Fibroblast of skin of left quadriceps (primary cell): ENCODE results near the gene TEX14.
"Not testable (repeated sequence)": the region's sequence is repeated elsewhere in the genome, so short reads cannot be mapped to it uniquely, and the experiment has no call there.

Experiments used
- DNase-seq, 2 experiments: peaks; one replicate each; pipeline ENCODE4 v3.0.0-alpha.2; 2013; ENCODE audit warnings: low read depth in 2 of 2

Gene TEX14

GRCh38 chr17:58688521-58688920 is 3.3 kb downstream of the TEX14 start:
- no peak for DNase-seq

DNA sequence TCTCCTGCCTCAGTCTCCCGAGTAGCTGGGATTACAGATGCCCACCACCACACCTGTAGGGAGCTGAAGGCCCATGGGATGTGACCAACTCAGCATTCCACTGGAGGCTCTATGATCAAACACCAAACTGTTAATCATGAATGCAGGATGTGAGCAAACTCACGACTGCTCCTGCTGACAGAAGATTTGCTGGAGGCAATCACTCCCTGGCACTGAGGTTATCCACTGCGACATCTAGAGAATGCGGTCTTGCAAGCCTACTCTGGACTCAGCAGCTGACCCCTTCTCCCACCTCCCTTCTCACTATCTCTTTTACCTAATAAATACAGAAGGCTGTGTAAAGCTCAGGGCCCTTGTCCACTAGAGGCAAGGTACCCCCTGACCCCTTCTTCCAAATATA is 4.9 kb downstream of the TEX14 start:
- no peak for DNase-seq

GRCh38 chr17:58684462-58684861 is 7.4 kb downstream of the TEX14 start:
- not testable (repeated sequence) for DNase-seq

- DNase-seq: no peak
These were observed 7.8 kb downstream of the TEX14 start for GRCh38 chr17:58684003-58684402.

- DNase-seq: no peak
These were observed 11.8 kb downstream of the TEX14 start for GRCh38 chr17:58680038-58680369.

DNA sequence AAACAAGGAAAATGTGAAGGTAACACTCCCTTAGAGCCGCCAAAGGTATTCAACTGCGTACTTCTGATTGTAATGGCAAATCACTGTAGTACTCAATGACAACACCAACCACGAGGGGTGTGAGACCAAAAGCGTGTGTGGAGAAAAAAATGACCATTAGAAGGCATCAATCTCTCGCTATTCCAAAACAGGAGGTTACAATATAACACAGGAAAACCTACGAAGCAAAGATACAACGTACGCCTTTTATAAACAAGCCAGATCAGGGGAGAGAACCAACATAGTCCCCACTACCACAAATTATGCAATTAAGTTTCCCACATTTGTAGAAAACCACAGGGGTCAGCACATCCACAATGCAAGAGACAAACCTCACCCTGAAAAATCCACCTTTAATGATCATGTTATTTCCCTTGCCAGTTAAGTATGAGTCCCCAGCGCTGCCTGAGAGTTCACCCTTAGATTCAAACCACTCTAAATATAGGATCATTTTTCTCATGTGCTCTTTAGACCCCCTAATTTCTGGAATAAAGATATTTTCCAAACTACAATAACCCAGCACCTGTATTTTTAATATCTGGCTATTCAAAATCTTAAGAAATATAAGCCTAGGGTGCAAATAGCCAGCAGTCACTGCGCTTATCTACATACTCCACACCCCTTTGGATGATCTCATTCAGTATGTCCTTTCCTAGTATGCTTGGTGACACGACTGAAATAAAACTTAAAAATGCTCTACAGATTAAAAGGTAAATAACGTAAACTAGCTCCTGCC is 12.4 kb downstream of the TEX14 start:
- DNase-seq: no peak

DNA sequence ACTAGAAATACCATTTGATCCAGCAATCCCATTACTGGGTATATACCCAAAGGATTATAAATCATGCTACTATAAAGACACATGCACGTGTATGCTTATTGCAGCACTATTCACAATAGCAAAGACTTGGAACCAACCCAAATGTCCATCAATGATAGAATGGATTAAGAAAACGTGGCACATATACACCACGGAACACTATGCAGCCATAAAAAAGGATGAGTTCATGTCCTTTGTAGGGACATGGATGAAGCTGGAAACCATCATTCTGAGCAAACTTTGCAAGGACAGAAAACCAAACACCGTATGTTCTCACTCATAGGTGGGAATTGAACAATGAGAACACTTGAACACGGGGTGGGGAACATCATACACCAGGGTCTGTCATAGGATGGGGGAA is 13.6 kb downstream of the TEX14 start:
- DNase-seq: not testable (repeated sequence)

DNA sequence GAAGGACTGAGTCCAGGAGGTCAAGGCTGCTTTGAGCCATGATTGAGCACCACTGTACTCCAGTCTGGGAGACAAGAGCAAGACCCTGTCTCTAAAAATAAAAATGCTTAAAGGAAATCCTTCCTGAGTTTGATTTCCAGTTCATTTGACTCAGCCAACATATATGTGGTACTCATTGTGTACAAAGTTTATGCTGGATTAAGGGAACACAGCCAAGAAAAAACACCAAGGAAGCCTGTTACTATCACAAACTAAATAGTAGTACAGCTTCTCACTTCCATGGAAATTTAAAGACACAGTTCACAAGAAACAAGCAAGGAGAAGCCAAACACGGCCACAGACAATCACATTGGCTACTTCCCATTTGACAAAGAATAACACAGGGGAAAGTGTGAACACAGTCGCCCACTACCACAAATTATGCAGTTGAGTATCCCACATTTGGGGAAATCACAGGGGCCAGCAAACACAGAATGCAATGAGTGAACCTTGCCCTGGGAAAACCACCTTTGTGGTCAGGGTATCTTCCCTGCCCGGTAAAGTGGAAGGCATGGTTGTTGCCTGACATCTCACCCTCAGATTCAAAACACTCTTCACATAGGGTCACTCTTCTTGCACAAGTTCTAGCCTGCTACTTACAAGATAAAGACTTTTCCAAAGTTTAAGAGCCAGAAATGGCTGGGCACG is 14.5 kb downstream of the TEX14 start:
- DNase-seq: no peak

DNA sequence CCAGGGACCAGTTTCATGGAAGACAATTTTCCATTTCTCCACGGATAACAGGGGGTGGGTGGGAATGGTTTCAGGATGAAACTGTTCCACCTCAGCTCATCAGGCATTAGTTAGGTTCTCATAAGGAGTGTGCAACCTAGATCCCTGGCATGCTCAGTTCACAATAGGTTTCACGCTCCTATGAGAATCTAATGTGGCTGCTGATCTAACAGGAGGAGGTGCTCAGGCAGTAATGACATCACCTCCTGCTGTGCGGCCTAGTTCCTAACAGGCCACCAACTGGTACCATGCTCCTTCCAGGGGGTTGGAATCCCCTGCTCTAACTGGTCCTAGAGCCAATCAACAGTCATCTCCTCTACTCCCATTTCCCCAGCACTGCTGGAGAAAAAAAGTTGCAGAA is 19.9 kb downstream of the TEX14 start:
- no peak for DNase-seq

- no peak for DNase-seq
These were observed 22.0 kb downstream of the TEX14 start for GRCh38 chr17:58669853-58670252.

GRCh38 chr17:58668598-58668935 is 23.3 kb downstream of the TEX14 start:
- no peak for DNase-seq

- DNase-seq: no peak
These were observed 23.8 kb downstream of the TEX14 start for GRCh38 chr17:58667934-58668597.

DNA sequence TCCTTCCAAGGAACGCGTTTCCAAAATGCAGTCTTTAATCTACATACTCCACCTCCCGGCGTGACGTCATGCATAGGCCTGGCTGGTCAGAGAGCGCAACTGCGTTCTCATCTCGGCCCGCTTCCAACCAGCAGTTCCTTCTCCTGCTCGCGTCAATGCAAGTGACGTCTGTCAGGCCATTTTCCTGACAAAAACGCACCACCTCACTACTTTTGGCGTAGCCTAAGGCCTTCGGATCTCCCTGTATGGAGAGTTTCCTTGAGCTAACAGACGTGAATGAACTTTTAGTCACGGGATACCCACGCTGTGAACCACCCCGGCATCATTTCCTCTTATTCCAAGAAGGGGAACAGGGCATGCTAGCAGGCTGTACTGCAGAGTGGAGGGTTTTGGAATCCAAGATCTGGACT is 25.0 kb downstream of the TEX14 start:
- DNase-seq: no peak

GRCh38 chr17:58665946-58666857 is 25.6 kb downstream of the TEX14 start:
- DNase-seq: no peak

GRCh38 chr17:58664302-58664701 is 27.5 kb downstream of the TEX14 start:
- DNase-seq: no peak

GRCh38 chr17:58661499-58661898 is 30.3 kb downstream of the TEX14 start:
- no peak for DNase-seq

GRCh38 chr17:58660621-58661020 is 31.2 kb downstream of the TEX14 start:
- DNase-seq: no peak

GRCh38 chr17:58659714-58660084 is 32.1 kb downstream of the TEX14 start:
- not testable (repeated sequence) for DNase-seq

GRCh38 chr17:58658804-58659713 is 32.8 kb downstream of the TEX14 start:
- peak; percentile 98 for DNase-seq

- DNase-seq: not testable (repeated sequence)
These were observed 33.7 kb downstream of the TEX14 start for GRCh38 chr17:58657962-58658803.
